Karpas-422 (cell line): ENCODE data around the gene ONECUT1. TPM values are rescaled to one million over a fixed set of nuclear protein-coding genes. Genes with fewer than 3 reads are reported as not detected.

ENCODE experiments used
- DNase-seq: peaks from one replicate; pipeline ENCODE4 v3.0.0-alpha.2; 2015
- H2AFZ ChIP-seq: fragments of 200-600 bp; sonication (generic); 2 replicates; pipeline ENCODE4 v1.6.1; 2014; ENCODE audit warnings: antibody characterized with exemption, low read length, mixed read lengths
- H3K27ac ChIP-seq: fragments of 200-600 bp; sonication (generic); 2 replicates; pipeline ENCODE4 v1.5.1; 2014; ENCODE audit warnings: mild to moderate bottlenecking, low read length, moderate library complexity
- H3K27me3 ChIP-seq: fragments of 200-600 bp; sonication (generic); 2 replicates; pipeline ENCODE4 v1.6.1; 2014; ENCODE audit warnings: low read length, mixed read lengths
- H3K36me3 ChIP-seq: fragments of 200-600 bp; sonication (generic); 2 replicates; pipeline ENCODE4 v1.6.1; 2014; ENCODE audit warnings: low read length, mixed read lengths; ENCODE audit not compliant: insufficient read depth
- H3K4me1 ChIP-seq: fragments of 200-600 bp; sonication (generic); 2 replicates; pipeline ENCODE4 v1.6.1; 2014; ENCODE audit warnings: mild to moderate bottlenecking, low read length, mixed read lengths
- H3K4me2 ChIP-seq: fragments of 200-600 bp; sonication (generic); 2 replicates; pipeline ENCODE4 v1.6.1; 2014; ENCODE audit warnings: low read length, low read depth, mild to moderate bottlenecking; ENCODE audit not compliant: poor library complexity, severe bottlenecking
- H3K4me3 ChIP-seq: fragments of 200-600 bp; sonication (generic); 2 replicates; pipeline ENCODE4 v1.5.1; 2014; ENCODE audit warnings: mild to moderate bottlenecking, antibody characterized with exemption, low read length, mixed read lengths
- H3K79me2 ChIP-seq: fragments of 200-600 bp; sonication (generic); 2 replicates; pipeline ENCODE4 v1.6.1; 2014; ENCODE audit warnings: mild to moderate bottlenecking, low read length, mixed read lengths
- H3K9ac ChIP-seq: fragments of 200-600 bp; sonication (generic); 2 replicates; pipeline ENCODE4 v1.6.0; 2014; ENCODE audit warnings: low read length
- H3K9me2 ChIP-seq: fragments of 200-600 bp; sonication (generic), shearing (Covaris generic); replicated peaks from 2 replicates; pipeline ENCODE4 v1.6.0; 2014; ENCODE audit warnings: mild to moderate bottlenecking, low read length, moderate library complexity; ENCODE audit not compliant: insufficient read depth
- H3K9me3 ChIP-seq: fragments of 300-700, 200-600 bp; sonication (generic); 2 replicates; pipeline ENCODE4 v1.6.1; 2014; ENCODE audit warnings: low read length, mixed read lengths
- H4K20me1 ChIP-seq: fragments of 200-600 bp; sonication (generic); 2 replicates; pipeline ENCODE4 v1.6.1; 2014; ENCODE audit warnings: mild to moderate bottlenecking, antibody characterized with exemption, low read length, low read depth; ENCODE audit not compliant: insufficient read depth
- total RNA-seq: library from RNA; depleted of rRNA; stranded (reverse); fragments of >200 nt; shearing (Covaris generic); gene quantifications from 2 replicates; pipeline ENCODE4 v1.2.3, GENCODE V29; 2014; ENCODE audit warnings: low replicate concordance

The ONECUT1 gene
- total RNA-seq, 1 experiment from 2014 or later, result 0.45 TPM

GRCh38 chr15:52728899-52729298 is 61.2 kb downstream of the ONECUT1 start:
- Histone ChIP-seq H3K27me3 (no peaks in the 10 kb centered on the region), H3K4me3 (no peak overlapping the region), H3K27ac (no peak overlapping the region), H3K36me3 (no peaks in the 10 kb centered on the region), H3K9ac (no peak overlapping the region), H2AFZ (peak overlapping the region; percentile 28), H3K9me3 (no peaks in the 10 kb centered on the region), H3K4me1 (peaks cover 61% of the 10 kb centered on the region), H3K4me2 (no peak overlapping the region), H3K9me2 (no peaks in the 10 kb centered on the region), H3K79me2 (no peaks in the 10 kb centered on the region), H4K20me1 (no peaks in the 10 kb centered on the region)
- DNase-seq, result no peak

- no peak overlapping the region for H3K4me2 ChIP-seq
- no peak overlapping the region for H3K4me3 ChIP-seq
- no peaks in the 10 kb centered on the region for H3K36me3 ChIP-seq
- no peak overlapping the region for H3K27ac ChIP-seq
- no peaks in the 10 kb centered on the region for H3K9me2 ChIP-seq
- H3K79me2 ChIP-seq, result no peaks in the 10 kb centered on the region
- H3K27me3 ChIP-seq, result no peaks in the 10 kb centered on the region
- DNase-seq, result no peak
- no peaks in the 10 kb centered on the region for H4K20me1 ChIP-seq
- H2AFZ ChIP-seq, result peak overlapping the region; percentile 25; the same call in 1 of the 2 replicates
- H3K9ac ChIP-seq, result no peak overlapping the region
- H3K4me1 ChIP-seq, result peaks cover 51% of the 10 kb centered on the region
- no peaks in the 10 kb centered on the region for H3K9me3 ChIP-seq
These were observed 62.3 kb downstream of the ONECUT1 start for GRCh38 chr15:52727815-52728214.

GRCh38 chr15:52726195-52726594 is 63.9 kb downstream of the ONECUT1 start:
- Histone ChIP-seq H3K4me1 (peaks cover 36% of the 10 kb centered on the region), H3K36me3 (no peaks in the 10 kb centered on the region), H3K27ac (no peak overlapping the region), H3K9ac (no peak overlapping the region), H3K9me2 (no peaks in the 10 kb centered on the region), H3K27me3 (no peaks in the 10 kb centered on the region), H3K79me2 (no peaks in the 10 kb centered on the region), H3K4me3 (no peak overlapping the region), H3K9me3 (no peaks in the 10 kb centered on the region), H2AFZ (no peak overlapping the region), H3K4me2 (no peak overlapping the region), H4K20me1 (no peaks in the 10 kb centered on the region)
- DNase-seq, result no peak

- Histone ChIP-seq H3K27ac (no peak overlapping the region), H3K4me1 (0 out of 2 replicates have a peak, but pooled peaks cover 3% of the 10 kb centered on the region), H3K36me3 (no peaks in the 10 kb centered on the region), H2AFZ (no peak overlapping the region), H3K79me2 (no peaks in the 10 kb centered on the region), H3K9me3 (no peaks in the 10 kb centered on the region), H3K4me3 (no peak overlapping the region), H3K4me2 (no peak overlapping the region), H3K27me3 (no peaks in the 10 kb centered on the region), H4K20me1 (no peaks in the 10 kb centered on the region), H3K9me2 (no peaks in the 10 kb centered on the region), H3K9ac (no peak overlapping the region)
- no peak for DNase-seq
These were observed 71.6 kb downstream of the ONECUT1 start for GRCh38 chr15:52718551-52718950.

- H3K36me3 ChIP-seq, result no peaks in the 10 kb centered on the region
- no peak for DNase-seq
- no peak overlapping the region for H3K9ac ChIP-seq
- no peak overlapping the region for H3K4me3 ChIP-seq
- H3K4me2 ChIP-seq, result no peak overlapping the region
- no peak overlapping the region for H2AFZ ChIP-seq
- no peaks in the 10 kb centered on the region for H3K79me2 ChIP-seq
- H3K27me3 ChIP-seq, result no peaks in the 10 kb centered on the region
- H3K4me1 ChIP-seq, result 0 out of 2 replicates have a peak, but pooled peaks cover 3% of the 10 kb centered on the region
- H3K27ac ChIP-seq, result no peak overlapping the region
- H4K20me1 ChIP-seq, result no peaks in the 10 kb centered on the region
- H3K9me2 ChIP-seq, result no peaks in the 10 kb centered on the region
- no peaks in the 10 kb centered on the region for H3K9me3 ChIP-seq
These were observed 72.2 kb downstream of the ONECUT1 start for GRCh38 chr15:52717924-52718323.

GRCh38 chr15:52717481-52717880 is 72.7 kb downstream of the ONECUT1 start:
- DNase-seq, result no peak
- Histone ChIP-seq H4K20me1 (no peaks in the 10 kb centered on the region), H3K27ac (no peak overlapping the region), H3K79me2 (no peaks in the 10 kb centered on the region), H3K9me3 (no peaks in the 10 kb centered on the region), H2AFZ (no peak overlapping the region), H3K4me2 (no peak overlapping the region), H3K27me3 (no peaks in the 10 kb centered on the region), H3K4me1 (0 out of 2 replicates have a peak, but pooled peaks cover 3% of the 10 kb centered on the region), H3K9me2 (no peaks in the 10 kb centered on the region), H3K4me3 (no peak overlapping the region), H3K36me3 (no peaks in the 10 kb centered on the region), H3K9ac (no peak overlapping the region)

GRCh38 chr15:52716536-52716935 is 73.6 kb downstream of the ONECUT1 start:
- DNase-seq, result no peak

GRCh38 chr15:52715411-52715810 is 74.7 kb downstream of the ONECUT1 start:
- Histone ChIP-seq H4K20me1 (no peaks in the 10 kb centered on the region), H3K9me3 (no peaks in the 10 kb centered on the region), H3K4me1 (peaks cover 4% of the 10 kb centered on the region), H3K4me2 (no peak overlapping the region), H3K27me3 (no peaks in the 10 kb centered on the region), H3K27ac (no peak overlapping the region), H2AFZ (no peak overlapping the region), H3K79me2 (no peaks in the 10 kb centered on the region), H3K9ac (no peak overlapping the region), H3K36me3 (no peaks in the 10 kb centered on the region), H3K9me2 (no peaks in the 10 kb centered on the region), H3K4me3 (no peak overlapping the region)
- no peak for DNase-seq

More at GRCh38 chr15:52716536-52716935, 73.6 kb downstream of the ONECUT1 start:
- Histone ChIP-seq H2AFZ (no peak overlapping the region), H3K4me1 (0 out of 2 replicates have a peak, but pooled peaks cover 3% of the 10 kb centered on the region), H3K27me3 (no peaks in the 10 kb centered on the region), H3K27ac (no peak overlapping the region), H4K20me1 (no peaks in the 10 kb centered on the region), H3K9me2 (no peaks in the 10 kb centered on the region), H3K79me2 (no peaks in the 10 kb centered on the region), H3K9ac (no peak overlapping the region), H3K36me3 (no peaks in the 10 kb centered on the region), H3K4me2 (no peak overlapping the region), H3K9me3 (no peaks in the 10 kb centered on the region), H3K4me3 (no peak overlapping the region)

- Histone ChIP-seq H3K27me3 (no peaks in the 10 kb centered on the region), H3K4me2 (no peak overlapping the region), H3K9me2 (no peaks in the 10 kb centered on the region), H3K79me2 (peaks cover 4% of the 10 kb centered on the region; the same call in 1 of the 2 replicates), H3K4me1 (peaks cover 8% of the 10 kb centered on the region), H3K9me3 (no peaks in the 10 kb centered on the region), H3K9ac (no peak overlapping the region), H3K27ac (no peak overlapping the region), H2AFZ (no peak overlapping the region), H3K4me3 (no peak overlapping the region), H3K36me3 (no peaks in the 10 kb centered on the region), H4K20me1 (no peaks in the 10 kb centered on the region)
- no peak for DNase-seq
These were observed 75.2 kb downstream of the ONECUT1 start for GRCh38 chr15:52714968-52715367.
